ENCODE data around the gene ZMYM2. TPM values are rescaled to one million over a fixed set of nuclear protein-coding genes. Genes with fewer than 3 reads are reported as not detected.

Gene ZMYM2
- polyA plus RNA-seq, 3 donors = 6.7 to 32.6 (median 8.5) TPM

- WGBS (ENCODE audit: insufficient coverage) = under 1% methylated on average over 82 of the region's 82 CpGs
- H3K9me3 Mint-ChIP-seq = peaks cover 0 to 7% (median 0%) of the 10 kb centered on the region in 7 donors
- peak; percentile 55 for TF ChIP-seq CTCF (IDR thresholded peaks at IDR 0.05)
These were observed 169.3 kb downstream of the ZMYM2 start for GRCh38 chr13:20127562-20128458.

GRCh38 chr13:20128459-20128931 lies 170.0 kb downstream of the ZMYM2 start:
- Histone ChIP-seq H3K36me3 (replicated peaks in 1 of 2; ENCODE audit: control insufficient read depth in 1 of 2, insufficient read depth in 2 of 2, low read length in 2 of 2) (no peaks in the 10 kb centered on the region), H2AFZ (ENCODE audit: insufficient read depth, low read depth, low read length, poor library complexity, severe bottlenecking) (peak overlapping the region; percentile 93), H3K9me3 (replicated peaks in 1 of 2; ENCODE audit: control insufficient read depth in 1 of 2, insufficient read depth in 1 of 2, low read length in 2 of 2) (no peaks in the 10 kb centered on the region), H3K9ac (ENCODE audit: insufficient read depth, low read length, poor library complexity, severe bottlenecking) (peak overlapping the region; percentile 73), H3K79me2 (ENCODE audit: insufficient read depth, low read length) (no peaks in the 10 kb centered on the region), H3K27ac (ENCODE audit: low read depth in 1 of 2, low read length in 2 of 2) (no peak overlapping the region), H3K4me2 (replicated peaks; ENCODE audit: extremely low read depth, low read length, poor library complexity, severe bottlenecking) (peak overlapping the region; percentile 97), H3K4me3 (replicated peaks in 1 of 3; ENCODE audit: low read depth in 2 of 3, low read length in 3 of 3) (peak overlapping the region; percentile 30 to 80 (median 43)), H4K20me1 (ENCODE audit: insufficient read depth, low read length) (no peaks in the 10 kb centered on the region), H3K4me1 (ENCODE audit: control insufficient read depth in 1 of 2, insufficient read depth in 2 of 2, low read length in 2 of 2) (peaks cover 25 to 32% of the 10 kb centered on the region in 2 donors), H3K27me3 (ENCODE audit: control insufficient read depth in 2 of 2, insufficient read depth in 2 of 2, low read length in 2 of 2) (peaks cover 16 to 36% of the 10 kb centered on the region in 2 donors)
- intact Hi-C loops (cut with micrococcal nuclease) = loop anchor here (5.0 to 10.0 kb wide), 4 partner anchors 34 to 54 kb away; partner anchors contain the start of gene GJA3 (in 1 of the 2)
- no peak for TF ChIP-seq CTCF (IDR thresholded peaks at IDR 0.05)
- peak overlapping the region in 1 of 2 donors; percentile 74 for H3K4me3 Mint-ChIP-seq
- no peaks in the 10 kb centered on the region for H3K36me3 Mint-ChIP-seq
- no peak for DNase-seq
- H3K4me1 Mint-ChIP-seq = peaks cover 21% of the 10 kb centered on the region
- H3K27ac Mint-ChIP-seq = peak overlapping the region in 2 of 7 donors; percentile 6 to 68
- H3K9me3 Mint-ChIP-seq = peaks cover 0 to 7% (median 0%) of the 10 kb centered on the region in 7 donors
- WGBS (ENCODE audit: insufficient coverage) = 0% methylated on average over 13 of the region's 28 CpGs
- H3K27me3 Mint-ChIP-seq (ENCODE audit: low read depth in 3 of 3) = peaks cover 10 to 20% (median 10%) of the 10 kb centered on the region in 3 donors

More at GRCh38 chr13:20127562-20128458, 169.3 kb downstream of the ZMYM2 start:
- peaks cover 25 to 32% of the 10 kb centered on the region in 2 donors for H3K4me1 ChIP-seq (ENCODE audit: control insufficient read depth in 1 of 2, insufficient read depth in 2 of 2, low read length in 2 of 2)
- Mint-ChIP-seq H3K27me3 (ENCODE audit: low read depth in 3 of 3) (peaks cover 10 to 19% (median 10%) of the 10 kb centered on the region in 3 donors), H3K36me3 (no peaks in the 10 kb centered on the region), H3K4me3 (peak overlapping the region in 1 of 2 donors; percentile 74), H3K4me1 (peaks cover 21% of the 10 kb centered on the region), H3K27ac (peak overlapping the region in 6 of 7 donors; percentile 72 to 94 (median 88))
- peak; percentile 41 to 73 (median 65) for DNase-seq
- H2AFZ ChIP-seq (ENCODE audit: insufficient read depth, low read depth, low read length, poor library complexity, severe bottlenecking) = peak overlapping the region; percentile 93
- no peaks in the 10 kb centered on the region for H3K9me3 ChIP-seq (replicated peaks in 1 of 2; ENCODE audit: control insufficient read depth in 1 of 2, insufficient read depth in 1 of 2, low read length in 2 of 2)
- no peaks in the 10 kb centered on the region for H3K36me3 ChIP-seq (replicated peaks in 1 of 2; ENCODE audit: control insufficient read depth in 1 of 2, insufficient read depth in 2 of 2, low read length in 2 of 2)
- intact Hi-C loops (cut with micrococcal nuclease) = loop anchor here (5.0 to 10.0 kb wide), 4 partner anchors 34 to 53 kb away; partner anchors contain the start of gene GJA3 (in 1 of the 2)
- no peaks in the 10 kb centered on the region for H4K20me1 ChIP-seq (ENCODE audit: insufficient read depth, low read length)
- H3K4me3 ChIP-seq (replicated peaks in 1 of 3; ENCODE audit: low read depth in 2 of 3, low read length in 3 of 3) = peak overlapping the region; percentile 30 to 80 (median 43)
- no peaks in the 10 kb centered on the region for H3K79me2 ChIP-seq (ENCODE audit: insufficient read depth, low read length)
- peak overlapping the region; percentile 73 for H3K9ac ChIP-seq (ENCODE audit: insufficient read depth, low read length, poor library complexity, severe bottlenecking)
- peak overlapping the region in 1 of 2 donors; percentile 31 for H3K27ac ChIP-seq (ENCODE audit: low read depth in 1 of 2, low read length in 2 of 2)
- peaks cover 16 to 35% of the 10 kb centered on the region in 2 donors for H3K27me3 ChIP-seq (ENCODE audit: control insufficient read depth in 2 of 2, insufficient read depth in 2 of 2, low read length in 2 of 2)
- H3K4me2 ChIP-seq (replicated peaks; ENCODE audit: extremely low read depth, low read length, poor library complexity, severe bottlenecking) = peak overlapping the region; percentile 97
